Measurements from ENCODE around the gene SFMBT2. TPM values are rescaled to one million over a fixed set of nuclear protein-coding genes. Genes with fewer than 3 reads are reported as not detected.

The SFMBT2 gene
- total and polyA plus RNA-seq, 5 donors from 2014 or later: 1.3 to 21.2 (median 1.6) TPM

DNA sequence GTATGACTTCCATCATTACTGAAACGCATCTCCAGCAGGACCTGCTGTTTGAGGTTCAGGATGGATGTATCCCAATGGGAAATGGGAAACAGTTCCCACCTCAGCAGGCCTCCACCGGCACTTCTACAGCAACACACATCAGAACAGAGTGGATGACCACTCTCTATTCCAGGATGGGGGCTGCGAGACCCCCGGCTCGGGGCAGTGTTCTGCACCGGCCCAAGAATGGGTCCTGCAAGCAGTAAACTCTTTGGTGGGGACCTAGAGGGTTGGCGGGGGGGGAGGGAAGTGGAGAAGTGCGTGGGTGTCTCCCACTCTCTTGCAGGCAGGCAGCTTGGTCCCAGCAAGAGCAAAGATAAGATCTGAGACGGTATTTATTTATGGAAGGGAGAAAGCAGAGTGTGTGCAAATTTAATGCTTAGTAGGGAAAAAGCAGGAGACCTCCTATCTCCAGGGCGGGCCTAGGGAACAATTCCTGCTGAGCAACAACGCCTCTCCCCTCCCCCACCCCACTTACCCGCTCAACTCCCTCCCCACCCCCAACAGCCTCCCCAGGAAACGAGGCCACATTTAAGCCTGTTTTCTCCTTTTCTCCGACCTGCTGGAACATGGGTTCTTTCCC is 4.0 kb downstream of the SFMBT2 start:
- no peaks in the 10 kb centered on the region for H3K27me3 ChIP-seq (ENCODE audit: control insufficient read depth, insufficient read depth, low read length)
- DNase-seq: no peak
- Mint-ChIP-seq H3K27ac (no peak overlapping the region), H3K4me1 (peaks cover 5 to 55% (median 27%) of the 10 kb centered on the region in 4 donors), H3K36me3 (no peaks in the 10 kb centered on the region), H3K27me3 (peaks cover 26% of the 10 kb centered on the region), H3K4me3 (peak overlapping the region; percentile 83 to 97 (median 88)), H3K9me3 (peaks cover 0 to 4% (median 0%) of the 10 kb centered on the region in 7 donors)
- H3K4me1 ChIP-seq (ENCODE audit: control insufficient read depth, insufficient read depth, low read length, poor library complexity, severe bottlenecking): peaks cover 42% of the 10 kb centered on the region
- H3K4me3 ChIP-seq (ENCODE audit: low read depth, low read length): no peak overlapping the region
- H3K36me3 ChIP-seq (ENCODE audit: control insufficient read depth, insufficient read depth, low read length): no peaks in the 10 kb centered on the region
- no peaks in the 10 kb centered on the region for H3K9me3 ChIP-seq (ENCODE audit: control insufficient read depth in 2 of 2, low read length in 2 of 2)
- H3K27ac ChIP-seq (ENCODE audit: insufficient read depth, low read length, poor library complexity, severe bottlenecking): no peak overlapping the region
- no peak for ATAC-seq (ENCODE audit: low read depth in 2 of 2)

- DNase-seq (no peak), ATAC-seq (ENCODE audit: low read depth in 2 of 2) (no peak)
- Histone ChIP-seq H3K36me3 (ENCODE audit: control insufficient read depth, insufficient read depth, low read length) (no peaks in the 10 kb centered on the region), H3K27me3 (ENCODE audit: control insufficient read depth, insufficient read depth, low read length) (no peaks in the 10 kb centered on the region), H3K9me3 (ENCODE audit: control insufficient read depth in 2 of 2, low read length in 2 of 2) (no peaks in the 10 kb centered on the region), H3K4me1 (ENCODE audit: control insufficient read depth, insufficient read depth, low read length, poor library complexity, severe bottlenecking) (peaks cover 32% of the 10 kb centered on the region), H3K27ac (ENCODE audit: insufficient read depth, low read length, poor library complexity, severe bottlenecking) (no peak overlapping the region), H3K4me3 (ENCODE audit: low read depth, low read length) (no peak overlapping the region)
- peaks cover 0 to 4% (median 0%) of the 10 kb centered on the region in 7 donors for H3K9me3 Mint-ChIP-seq
- H3K4me1 Mint-ChIP-seq: peaks cover 9 to 54% (median 34%) of the 10 kb centered on the region in 4 donors
- H3K27me3 Mint-ChIP-seq: peaks cover 18% of the 10 kb centered on the region
- H3K27ac Mint-ChIP-seq: no peak overlapping the region
- H3K36me3 Mint-ChIP-seq: peaks cover 4% of the 10 kb centered on the region
- H3K4me3 Mint-ChIP-seq: peak overlapping the region in 1 of 4 donors; percentile 97
These were observed 5.2 kb downstream of the SFMBT2 start for GRCh38 chr10:7405637-7406036.

DNA sequence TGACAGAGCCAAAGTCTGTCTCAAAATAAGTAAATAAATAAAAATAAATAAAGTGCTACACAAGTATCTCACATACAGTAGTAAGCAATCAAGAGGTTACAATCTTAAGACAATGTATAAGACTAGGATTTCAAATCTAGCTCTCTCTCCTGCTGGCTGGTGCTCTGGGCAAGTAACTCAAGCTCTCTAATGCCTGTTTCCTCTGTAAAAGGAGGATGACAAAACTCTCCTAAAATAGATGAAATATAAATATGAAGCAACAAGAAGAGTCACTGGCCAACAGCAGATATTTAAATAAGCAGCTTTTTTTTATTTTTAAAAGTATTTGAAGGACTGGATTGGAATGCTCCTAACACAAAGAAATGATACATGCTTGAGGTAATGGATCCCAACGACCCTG is 7.2 kb downstream of the SFMBT2 start:
- ATAC-seq (ENCODE audit: low read depth in 2 of 2) (no peak), DNase-seq (no peak)
- Histone ChIP-seq H3K4me1 (ENCODE audit: control insufficient read depth, insufficient read depth, low read length, poor library complexity, severe bottlenecking) (peaks cover 14% of the 10 kb centered on the region), H3K27me3 (ENCODE audit: control insufficient read depth, insufficient read depth, low read length) (no peaks in the 10 kb centered on the region), H3K4me3 (ENCODE audit: low read depth, low read length) (no peak overlapping the region), H3K9me3 (ENCODE audit: control insufficient read depth in 2 of 2, low read length in 2 of 2) (no peaks in the 10 kb centered on the region), H3K27ac (ENCODE audit: insufficient read depth, low read length, poor library complexity, severe bottlenecking) (no peak overlapping the region), H3K36me3 (ENCODE audit: control insufficient read depth, insufficient read depth, low read length) (no peaks in the 10 kb centered on the region)
- no peak overlapping the region for H3K4me3 Mint-ChIP-seq
- peaks cover 7 to 48% (median 31%) of the 10 kb centered on the region in 4 donors for H3K4me1 Mint-ChIP-seq
- H3K27me3 Mint-ChIP-seq: peaks cover 5% of the 10 kb centered on the region
- no peaks in the 10 kb centered on the region for H3K9me3 Mint-ChIP-seq
- no peak overlapping the region for H3K27ac Mint-ChIP-seq
- peaks cover 13% of the 10 kb centered on the region for H3K36me3 Mint-ChIP-seq

DNA sequence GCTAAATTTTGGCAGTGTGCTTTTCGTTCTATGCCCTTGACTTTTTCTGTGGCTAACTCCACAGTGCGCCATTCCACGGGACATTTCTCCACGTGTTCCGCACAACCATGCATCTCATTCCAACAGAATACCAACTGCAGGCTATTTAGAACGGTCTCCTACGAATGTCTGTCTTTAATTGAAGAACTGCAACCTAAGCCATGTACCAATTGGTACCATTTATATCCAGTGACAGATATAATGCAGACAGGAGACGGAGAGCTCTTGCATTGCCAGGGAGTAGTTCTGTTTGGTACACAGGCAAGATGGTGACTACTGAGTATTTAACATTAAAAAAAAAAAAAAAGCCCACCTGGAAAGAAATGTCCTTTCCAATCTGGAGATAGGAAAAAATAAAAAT is 9.1 kb downstream of the SFMBT2 start:
- no peaks in the 10 kb centered on the region for H3K9me3 ChIP-seq (ENCODE audit: control insufficient read depth in 2 of 2, low read length in 2 of 2)
- Mint-ChIP-seq H3K36me3 (peaks cover 13% of the 10 kb centered on the region), H3K9me3 (no peaks in the 10 kb centered on the region), H3K4me1 (peaks cover 7 to 48% (median 37%) of the 10 kb centered on the region in 4 donors), H3K27me3 (no peaks in the 10 kb centered on the region), H3K4me3 (no peak overlapping the region), H3K27ac (no peak overlapping the region)
- H3K27me3 ChIP-seq (ENCODE audit: control insufficient read depth, insufficient read depth, low read length): no peaks in the 10 kb centered on the region
- ATAC-seq (ENCODE audit: low read depth in 2 of 2): no peak
- H3K27ac ChIP-seq (ENCODE audit: insufficient read depth, low read length, poor library complexity, severe bottlenecking): no peak overlapping the region
- no peak for DNase-seq
- H3K4me1 ChIP-seq (ENCODE audit: control insufficient read depth, insufficient read depth, low read length, poor library complexity, severe bottlenecking): no peaks in the 10 kb centered on the region
- H3K4me3 ChIP-seq (ENCODE audit: low read depth, low read length): no peak overlapping the region
- H3K36me3 ChIP-seq (ENCODE audit: control insufficient read depth, insufficient read depth, low read length): no peaks in the 10 kb centered on the region

GRCh38 chr10:7401156-7401555 is 9.7 kb downstream of the SFMBT2 start:
- Mint-ChIP-seq H3K9me3 (no peaks in the 10 kb centered on the region), H3K27me3 (no peaks in the 10 kb centered on the region), H3K36me3 (peaks cover 16% of the 10 kb centered on the region), H3K4me3 (no peak overlapping the region), H3K27ac (no peak overlapping the region), H3K4me1 (peaks cover 7 to 48% (median 34%) of the 10 kb centered on the region in 4 donors)
- DNase-seq (no peak), ATAC-seq (ENCODE audit: low read depth in 2 of 2) (no peak)
- Histone ChIP-seq H3K4me1 (ENCODE audit: control insufficient read depth, insufficient read depth, low read length, poor library complexity, severe bottlenecking) (no peaks in the 10 kb centered on the region), H3K36me3 (ENCODE audit: control insufficient read depth, insufficient read depth, low read length) (no peaks in the 10 kb centered on the region), H3K4me3 (ENCODE audit: low read depth, low read length) (no peak overlapping the region), H3K27ac (ENCODE audit: insufficient read depth, low read length, poor library complexity, severe bottlenecking) (no peak overlapping the region), H3K9me3 (ENCODE audit: control insufficient read depth in 2 of 2, low read length in 2 of 2) (no peaks in the 10 kb centered on the region), H3K27me3 (ENCODE audit: control insufficient read depth, insufficient read depth, low read length) (no peaks in the 10 kb centered on the region)

GRCh38 chr10:7400068-7400715 is 10.6 kb downstream of the SFMBT2 start:
- ATAC-seq (ENCODE audit: low read depth in 2 of 2) (no peak), DNase-seq (no peak)
- no peaks in the 10 kb centered on the region for H3K9me3 ChIP-seq (ENCODE audit: control insufficient read depth in 2 of 2, low read length in 2 of 2)
- peaks cover 7 to 51% (median 31%) of the 10 kb centered on the region in 4 donors for H3K4me1 Mint-ChIP-seq
- H3K36me3 ChIP-seq (ENCODE audit: control insufficient read depth, insufficient read depth, low read length): no peaks in the 10 kb centered on the region
- no peak overlapping the region for H3K27ac Mint-ChIP-seq
- no peak overlapping the region for H3K4me3 Mint-ChIP-seq
- peaks cover 21% of the 10 kb centered on the region for H3K36me3 Mint-ChIP-seq
- H3K4me1 ChIP-seq (ENCODE audit: control insufficient read depth, insufficient read depth, low read length, poor library complexity, severe bottlenecking): no peaks in the 10 kb centered on the region
- no peaks in the 10 kb centered on the region for H3K9me3 Mint-ChIP-seq
- H3K27me3 Mint-ChIP-seq: no peaks in the 10 kb centered on the region
- no peaks in the 10 kb centered on the region for H3K27me3 ChIP-seq (ENCODE audit: control insufficient read depth, insufficient read depth, low read length)
- no peak overlapping the region for H3K27ac ChIP-seq (ENCODE audit: insufficient read depth, low read length, poor library complexity, severe bottlenecking)
- H3K4me3 ChIP-seq (ENCODE audit: low read depth, low read length): no peak overlapping the region

DNA sequence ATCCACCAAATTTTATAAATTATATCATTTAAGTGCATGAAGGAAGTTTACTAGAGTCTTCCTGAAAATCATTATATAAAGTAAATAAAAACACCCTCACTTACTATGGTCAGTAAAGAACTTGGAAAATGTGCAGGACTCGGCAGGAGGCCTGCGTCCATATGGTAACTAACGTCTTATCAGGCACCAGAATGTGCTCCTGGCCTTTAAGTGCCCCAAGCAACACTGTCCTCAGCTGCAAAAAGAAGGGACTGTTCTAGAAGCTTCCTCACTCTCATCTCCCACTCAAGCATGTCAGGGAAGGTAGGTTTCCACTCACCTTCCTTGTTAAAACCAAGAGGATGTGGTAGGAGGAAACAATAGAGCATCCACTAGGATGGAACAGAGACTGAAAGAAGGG is 11.3 kb downstream of the SFMBT2 start:
- Histone ChIP-seq H3K27ac (ENCODE audit: insufficient read depth, low read length, poor library complexity, severe bottlenecking) (no peak overlapping the region), H3K27me3 (ENCODE audit: control insufficient read depth, insufficient read depth, low read length) (no peaks in the 10 kb centered on the region), H3K9me3 (ENCODE audit: control insufficient read depth in 2 of 2, low read length in 2 of 2) (no peaks in the 10 kb centered on the region), H3K4me3 (ENCODE audit: low read depth, low read length) (no peak overlapping the region), H3K36me3 (ENCODE audit: control insufficient read depth, insufficient read depth, low read length) (no peaks in the 10 kb centered on the region), H3K4me1 (ENCODE audit: control insufficient read depth, insufficient read depth, low read length, poor library complexity, severe bottlenecking) (no peaks in the 10 kb centered on the region)
- Mint-ChIP-seq H3K4me1 (peaks cover 7 to 48% (median 29%) of the 10 kb centered on the region in 4 donors), H3K27ac (peak overlapping the region in 1 of 3 donors; percentile 25), H3K9me3 (no peaks in the 10 kb centered on the region), H3K27me3 (no peaks in the 10 kb centered on the region), H3K36me3 (peaks cover 21% of the 10 kb centered on the region), H3K4me3 (no peak overlapping the region)
- ATAC-seq (ENCODE audit: low read depth in 2 of 2) (no peak), DNase-seq (no peak)
